T-helper 1 cell treated with Interleukin-12 subunit alpha and Interleukin-12 subunit beta and Interleukin-4 antibody, amounts not matched to agents 30 μg/mL and 1 μg/mL, for 36 hours (primary cell): ENCODE data around the gene ISOC2.
"Not testable (repeated sequence)": the region's sequence is repeated elsewhere in the genome, so short reads cannot be mapped to it uniquely, and the experiment has no call there.

Source experiments
- H3K27ac Mint-ChIP-seq: one replicate; pipeline ENCODE4 v1.8.0; 2021; ENCODE audit warnings: mild to moderate bottlenecking, mixed read lengths
- H3K27me3 Mint-ChIP-seq: one replicate; pipeline ENCODE4 v1.8.0; 2021; ENCODE audit warnings: low read depth, mixed read lengths
- H3K36me3 Mint-ChIP-seq: one replicate; pipeline ENCODE4 v1.8.0; 2021; ENCODE audit warnings: low read depth, mixed read lengths
- H3K4me1 Mint-ChIP-seq: one replicate; pipeline ENCODE4 v1.8.0; 2021; ENCODE audit warnings: low read depth, mixed read lengths
- H3K4me3 Mint-ChIP-seq: one replicate; pipeline ENCODE4 v1.8.0; 2021; ENCODE audit warnings: mild to moderate bottlenecking, moderate library complexity, mixed read lengths
- H3K9me3 Mint-ChIP-seq: one replicate; pipeline ENCODE4 v1.8.0; 2021; ENCODE audit warnings: mixed read lengths

ISOC2 gene

GRCh38 chr19:55407800-55408532 lies 53.5 kb downstream of the ISOC2 start:
- Mint-ChIP-seq H3K27ac (peak overlapping the region; percentile 97), H3K4me1 (peaks cover 30% of the 10 kb centered on the region), H3K27me3 (peaks cover 6% of the 10 kb centered on the region), H3K36me3 (peaks cover 30% of the 10 kb centered on the region), H3K4me3 (peak overlapping the region; percentile 90), H3K9me3 (peaks cover 12% of the 10 kb centered on the region)

GRCh38 chr19:55407550-55407799 lies 54.0 kb downstream of the ISOC2 start, which contains the start of gene UBE2S:
TSS of gene UBE2S (minus strand) at chr19:55407788. CDS start at chr19:55407589, 199 bp downstream.
- H3K27ac Mint-ChIP-seq = peak within 1 kb of the TSS; percentile 97
- peak within 1 kb of the TSS; percentile 90 for H3K4me3 Mint-ChIP-seq
- H3K9me3 Mint-ChIP-seq = peaks cover 12% of the 10 kb centered on the region
- H3K27me3 Mint-ChIP-seq = not testable (repeated sequence)
- H3K36me3 Mint-ChIP-seq = peaks cover 33% of the 10 kb centered on the region
- H3K4me1 Mint-ChIP-seq = peaks cover 30% of the 10 kb centered on the region

- peak overlapping the region; percentile 84 for H3K27ac Mint-ChIP-seq
- H3K4me1 Mint-ChIP-seq = peaks cover 33% of the 10 kb centered on the region
- peaks cover 35% of the 10 kb centered on the region for H3K36me3 Mint-ChIP-seq
- H3K4me3 Mint-ChIP-seq = peak overlapping the region; percentile 90
- H3K9me3 Mint-ChIP-seq = peaks cover 12% of the 10 kb centered on the region
- H3K27me3 Mint-ChIP-seq = peaks cover 6% of the 10 kb centered on the region
These were observed 54.5 kb downstream of the ISOC2 start for GRCh38 chr19:55406826-55407549.

GRCh38 chr19:55406091-55406825 lies 55.2 kb downstream of the ISOC2 start:
- Mint-ChIP-seq H3K27ac (peak overlapping the region; percentile 84), H3K27me3 (peaks cover 3% of the 10 kb centered on the region), H3K36me3 (peaks cover 38% of the 10 kb centered on the region), H3K4me3 (peak overlapping the region; percentile 90), H3K4me1 (peaks cover 36% of the 10 kb centered on the region), H3K9me3 (peaks cover 12% of the 10 kb centered on the region)

- Mint-ChIP-seq H3K9me3 (peaks cover 12% of the 10 kb centered on the region), H3K36me3 (peaks cover 41% of the 10 kb centered on the region), H3K4me1 (peaks cover 36% of the 10 kb centered on the region), H3K27ac (peak overlapping the region; percentile 84), H3K4me3 (peak overlapping the region; percentile 90), H3K27me3 (no peaks in the 10 kb centered on the region)
These were observed 55.8 kb downstream of the ISOC2 start for GRCh38 chr19:55405638-55406037.
